K562 (cell line): ENCODE results near the gene CENPT. TPM values are rescaled to one million over a fixed set of nuclear protein-coding genes. Genes with fewer than 3 reads are reported as not detected.

Experiments
- BCLAF1 ChIP-seq, 2 experiments: fragments of 450-650 bp in 1 of 2; IDR thresholded peaks; 2 replicates each; pipeline ENCODE4 v1.6.1; 2011 to 2017; ENCODE audit warnings: low read depth in 2 of 2, antibody characterized with exemption in 1 of 2, borderline replicate concordance in 1 of 2, low read length in 1 of 2, mild to moderate bottlenecking in 1 of 2, mixed read lengths in 1 of 2; ENCODE audit not compliant: control insufficient read depth in 1 of 2
- BRCA1 ChIP-seq, 2 experiments: fragments of 450-650 bp in 1 of 2; sonication (generic) in 1 of 2; formaldehyde crosslinking in 1 of 2; IDR thresholded peaks; 2 replicates each; pipeline versions ENCODE4 v1.5.0 to v1.6.1; 2017 to 2020; ENCODE audit warnings: mild to moderate bottlenecking in 1 of 2, missing genetic modification reagents in 1 of 2
- BRF1 ChIP-seq: IDR thresholded peaks from 3 replicates; pipeline ENCODE4 v1.6.1; 2011; ENCODE audit warnings: borderline replicate concordance, mild to moderate bottlenecking; ENCODE audit not compliant: insufficient read length; ENCODE audit errors: extremely low read depth
- CAMTA2 ChIP-seq: fragments of 250-450 bp; sonication (Bioruptor Pico); conservative IDR thresholded peaks from 2 replicates; pipeline ENCODE4 v1.5.1; 2022
- CTCFL ChIP-seq: IDR thresholded peaks from 2 replicates; pipeline ENCODE4 v1.6.1; 2011; ENCODE audit warnings: borderline replicate concordance, low read depth, mild to moderate bottlenecking, moderate library complexity, low read length; ENCODE audit not compliant: insufficient read depth, poor library complexity, severe bottlenecking
- E2F4 ChIP-seq: sonication (generic); formaldehyde crosslinking; IDR thresholded peaks from 2 replicates; pipeline ENCODE4 v1.8.0; 2022; ENCODE audit warnings: mild to moderate bottlenecking, low read depth, missing genetic modification reagents
- FOXO4 ChIP-seq: fragments of 450-650 bp; formaldehyde crosslinking; IDR thresholded peaks from 2 replicates; pipeline ENCODE4 v1.4.0; 2020; ENCODE audit warnings: mild to moderate bottlenecking, moderate library complexity
- IRF2 ChIP-seq: sonication (generic); formaldehyde crosslinking; IDR thresholded peaks from 2 replicates; pipeline ENCODE4 v1.8.1; 2022; ENCODE audit warnings: mild to moderate bottlenecking, missing genetic modification reagents
- KLF16 ChIP-seq: IDR thresholded peaks from 2 replicates; pipeline ENCODE4 v1.6.1; 2016; ENCODE audit warnings: antibody characterized with exemption
- PRDM10 ChIP-seq: fragments of 450-650 bp; IDR thresholded peaks from 2 replicates; pipeline ENCODE4 v1.6.1; 2018; ENCODE audit not compliant: partially characterized antibody
- TBL1XR1 ChIP-seq, 2 experiments: IDR thresholded peaks; 2 replicates each; pipeline ENCODE4 v1.6.1; 2012; ENCODE audit warnings: improper control_type of control experiment in 2 of 2, low read length in 2 of 2, mild to moderate bottlenecking in 1 of 2
- ZBTB7A ChIP-seq: IDR thresholded peaks from 2 replicates; pipeline ENCODE4 v1.6.1; 2011; ENCODE audit warnings: low read depth, mild to moderate bottlenecking, low read length, moderate library complexity, borderline replicate concordance; ENCODE audit not compliant: control insufficient read depth
- polyA plus RNA-seq, 8 experiments: library from polyadenylated mRNA; depleted of rRNA in 4 of 8; stranded (reverse) in 5 of 8; unstranded in 3 of 8; fragments of >200 nt; fragmentation: Nextera tagmentation in 2 of 8; fragmentation: Illumina TruSeq in 1 of 8; extraction: Ambion mirVana in 2 of 8; extraction: Trizol in 1 of 8; gene quantifications; 2 replicates each; pipeline versions ENCODE4 v1.2.1 to v1.2.3, GENCODE V29; 2011 to 2014; ENCODE audit warnings: inconsistent platforms in 1 of 8, missing spikeins in 1 of 8
- total RNA-seq, 7 experiments: library from RNA; depleted of rRNA in 6 of 7; stranded (reverse); fragments of >200 nt in 6 of 7; fragmentation: Illumina TruSeq in 2 of 7; extraction: Trizol in 2 of 7; gene quantifications; 2 replicates each; pipeline versions ENCODE4 v1.2.1 to v1.2.3, GENCODE V29; 2011 to 2021; ENCODE audit warnings: low replicate concordance in 1 of 7

Gene CENPT
- total and polyA plus RNA-seq, 9 of the 15 experiments (the other 6 are each of a cell fraction or from before 2014, with no cell fraction given), result 3.6 to 94.2 (median 44.1) TPM

GRCh38 chr16:67872631-67873434 lies 25.3 kb upstream of the CENPT start, which contains the start of gene EDC4 (continued):
- TF ChIP-seq FOXO4 (no peak), BRCA1 (IDR thresholded peaks at IDR 0.05) (no peak), BRCA1 (CRISPR knock-in tag; IDR thresholded peaks at IDR 0.05) (0 out of 2 replicates have a peak, but pooled peaks have one; percentile 96), TBL1XR1 (IDR thresholded peaks at IDR 0.05; ENCODE audit: low read length in 2 of 2) (peak; percentile 31 to 84; a peak in 2 of 4 replicates), E2F4 (CRISPR knock-in tag) (no peak), IRF2 (no peak), CAMTA2 (CRISPR knock-in tag) (no peak), PRDM10 (no peak), BRF1 (no peak), CTCFL (no peak), BCLAF1 (IDR thresholded peaks at IDR 0.05; ENCODE audit: borderline replicate concordance in 1 of 2, control insufficient read depth in 1 of 2, low read depth in 2 of 2, low read length in 1 of 2) (peak in 1 of 2 experiments; percentile 97; a peak in 2 of 4 replicates), KLF16 (no peak), ZBTB7A (peak; percentile 89; the same call in 1 of the 2 replicates)
